Adipose tissue (tissue), 3 donors: ENCODE results near the gene ZBTB37. TPM values are rescaled to one million over a fixed set of nuclear protein-coding genes. Genes with fewer than 3 reads are reported as not detected.
A peak's percentile ranks its signal among the peaks of the same experiment; 100 is the strongest.
"Not testable (repeated sequence)": the region's sequence is repeated elsewhere in the genome, so short reads cannot be mapped to it uniquely, and the experiment has no call there.

Experiments
- H3K27ac ChIP-seq: one replicate; pipeline ENCODE4 v1.5.1; 2013; ENCODE audit warnings: low read depth, low read length
- WGBS, 3 donors: extraction: QIAGEN DNeasy Blood & Tissue Kit; methylation state at CpG; one replicate each; pipeline ENCODE4 v1.1.7; 2013; 5-methylcytosine and 5-hydroxymethylcytosine counted together
- polyA plus RNA-seq, 3 donors: library from polyadenylated mRNA; stranded (reverse); fragments of 200-250 nt; gene quantifications; one replicate each; pipeline ENCODE4 v1.2.3, GENCODE V29; 2013
- donor health status: healthy with polysubstance abuse.
- donor health status: Bipolar disorder and iron deficiency.
- donor health status: healthy.

The ZBTB37 gene
- 1 to 10 TPM in 2 of 3 donors, under 1 TPM in 1; 0.58 to 1.3 (median 1.1) TPM for polyA plus RNA-seq

- H3K27ac ChIP-seq: peak within 1 kb of the TSS; percentile 92
- 1% methylated on average over 42 to 52 of the region's 53 CpGs for WGBS, 3 donors
Measured at GRCh38 chr1:173868266-173869020, at the start of gene ZBTB37. Gene ZBTB37 (plus strand): TSS chr1:173868380. CDS start chr1:173870226, 1,846 bp downstream.

GRCh38 chr1:173818459-173818858, 49.7 kb upstream of the ZBTB37 start:
- no peak overlapping the region for H3K27ac ChIP-seq
- WGBS, 3 donors: 63 to 94% (median 90%) methylated on average over 1 of the region's 1 CpG

- WGBS, 3 donors: 91 to 97% (median 92%) methylated on average over 4 of the region's 4 CpGs
- no peak overlapping the region for H3K27ac ChIP-seq
Measured at GRCh38 chr1:173821680-173822079, 46.5 kb upstream of the ZBTB37 start.

- 0 to 1% (median 1%) methylated on average over 25 of the region's 25 CpGs for WGBS, 3 donors
- H3K27ac ChIP-seq: peak overlapping the region; percentile 1
Measured at GRCh38 chr1:173823781-173824314, 44.3 kb upstream of the ZBTB37 start.

GRCh38 chr1:173824315-173825081, 43.7 kb upstream of the ZBTB37 start, which contains the start of the genes CENPL and DARS2:
Gene CENPL (minus strand): TSS chr1:173824883. CDS start chr1:173811299, 13,584 bp downstream.
Gene DARS2 (plus strand): TSS chr1:173824673. CDS start chr1:173825230, 557 bp downstream.
- H3K27ac ChIP-seq: peak within 1 kb of the TSS; percentile 45
- WGBS, 3 donors: 0% methylated on average over 55 of the region's 55 CpGs

- 55 to 97% (median 69%) methylated on average over 2 of the region's 2 CpGs for WGBS, 3 donors
- H3K27ac ChIP-seq: no peak overlapping the region
Measured at GRCh38 chr1:173827611-173828010, 40.6 kb upstream of the ZBTB37 start.

GRCh38 chr1:173832748-173833147, 35.4 kb upstream of the ZBTB37 start:
- WGBS, 3 donors: 97 to 100% (median 100%) methylated on average over 1 of the region's 1 CpG
- H3K27ac ChIP-seq: no peak overlapping the region

GRCh38 chr1:173852105-173852504, 16.1 kb upstream of the ZBTB37 start:
- 78 to 90% (median 89%) methylated on average over 4 of the region's 4 CpGs for WGBS, 3 donors
- H3K27ac ChIP-seq: no peak overlapping the region

GRCh38 chr1:173853074-173853473, 15.1 kb upstream of the ZBTB37 start:
- WGBS, 3 donors: 59 to 75% (median 62%) methylated on average over 5 of the region's 5 CpGs
- no peak overlapping the region for H3K27ac ChIP-seq

GRCh38 chr1:173856014-173856413, 12.2 kb upstream of the ZBTB37 start:
- no peak overlapping the region for H3K27ac ChIP-seq
- 63 to 94% (median 85%) methylated on average over 1 of the region's 1 CpG for WGBS, 3 donors

GRCh38 chr1:173856903-173857302, 11.3 kb upstream of the ZBTB37 start:
- H3K27ac ChIP-seq: no peak overlapping the region
- 86 to 95% (median 94%) methylated on average over 2 of the region's 2 CpGs for WGBS, 3 donors

- 79 to 88% (median 84%) methylated on average over 4 of the region's 4 CpGs for WGBS, 3 donors
- H3K27ac ChIP-seq: no peak overlapping the region
Measured at GRCh38 chr1:173857363-173857917, 10.7 kb upstream of the ZBTB37 start.

- WGBS, 3 donors: 95 to 97% (median 97%) methylated on average over 5 of the region's 5 CpGs
- not testable (repeated sequence) for H3K27ac ChIP-seq
Measured at GRCh38 chr1:173859547-173859946, 8.6 kb upstream of the ZBTB37 start.

- H3K27ac ChIP-seq: no peak overlapping the region
- WGBS, 3 donors: 87 to 96% (median 89%) methylated on average over 1 of the region's 1 CpG
Measured at GRCh38 chr1:173860065-173860464, 8.1 kb upstream of the ZBTB37 start.

- H3K27ac ChIP-seq: no peak overlapping the region
Measured at GRCh38 chr1:173861731-173862145, 6.4 kb upstream of the ZBTB37 start.

GRCh38 chr1:173862146-173862768, 5.9 kb upstream of the ZBTB37 start:
- WGBS, 3 donors: 85 to 88% (median 87%) methylated on average over 13 of the region's 13 CpGs
- H3K27ac ChIP-seq: not testable (repeated sequence)

More at GRCh38 chr1:173861731-173862145, 6.4 kb upstream of the ZBTB37 start:
- 93 to 95% (median 95%) methylated on average over 7 of the region's 7 CpGs for WGBS, 3 donors

- H3K27ac ChIP-seq: no peak overlapping the region
- WGBS, 3 donors: 72 to 75% (median 74%) methylated on average over 8 of the region's 8 CpGs
Measured at GRCh38 chr1:173862769-173863223, 5.4 kb upstream of the ZBTB37 start.
